DOHH2 (cell line): ENCODE results near the gene RRBP1.

Source experiments
- EZH2phosphoT487 ChIP-seq: fragments of 200-600 bp; sonication (generic); IDR thresholded peaks from 2 replicates; pipeline ENCODE4 v1.6.1; 2017; ENCODE audit warnings: borderline replicate concordance, mild to moderate bottlenecking, antibody characterized with exemption, low read length, moderate library complexity, mixed read lengths
- TF ChIP-seq, protein P1 (sequence below): fragments of 200-600 bp; sonication (generic); IDR thresholded peaks from one replicate; pipeline ENCODE4 v1.5.1; 2014; ENCODE audit warnings: antibody characterized with exemption, mild to moderate bottlenecking, low read depth, low read length; ENCODE audit not compliant: poor library complexity, severe bottlenecking

DNA sequence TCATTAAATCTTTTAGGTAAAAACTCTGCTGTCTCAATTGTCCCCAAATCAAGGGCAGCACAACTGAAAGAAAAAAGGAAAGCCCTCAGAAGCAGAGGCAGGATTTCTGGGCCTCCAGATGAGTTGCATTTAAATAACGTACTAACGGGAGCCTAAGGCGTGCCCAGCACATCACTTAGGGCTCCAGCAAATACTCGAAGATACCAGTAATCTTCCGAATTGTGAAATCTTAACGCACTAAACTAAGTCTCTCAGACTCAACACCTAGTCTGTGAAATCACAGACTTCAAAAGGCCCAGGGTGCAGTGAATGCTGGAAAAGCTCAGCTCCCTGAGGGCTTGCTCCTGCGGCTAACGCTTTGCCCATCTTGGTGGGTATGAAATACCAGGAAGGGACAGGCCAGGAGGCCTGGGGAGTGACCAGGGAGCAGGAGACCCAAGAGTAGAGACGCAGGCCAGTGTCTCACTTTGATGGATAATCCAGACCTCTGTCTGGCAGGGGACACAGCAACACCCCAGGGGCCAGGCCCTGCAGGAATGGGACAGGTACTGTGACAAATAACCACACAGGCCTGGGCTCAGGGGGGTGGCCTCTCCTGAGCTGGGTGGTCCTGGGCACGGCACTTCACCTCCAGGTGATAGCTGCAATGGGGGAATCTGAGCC is 36.4 kb downstream of the RRBP1 start:
- TF ChIP-seq, protein P1, sequence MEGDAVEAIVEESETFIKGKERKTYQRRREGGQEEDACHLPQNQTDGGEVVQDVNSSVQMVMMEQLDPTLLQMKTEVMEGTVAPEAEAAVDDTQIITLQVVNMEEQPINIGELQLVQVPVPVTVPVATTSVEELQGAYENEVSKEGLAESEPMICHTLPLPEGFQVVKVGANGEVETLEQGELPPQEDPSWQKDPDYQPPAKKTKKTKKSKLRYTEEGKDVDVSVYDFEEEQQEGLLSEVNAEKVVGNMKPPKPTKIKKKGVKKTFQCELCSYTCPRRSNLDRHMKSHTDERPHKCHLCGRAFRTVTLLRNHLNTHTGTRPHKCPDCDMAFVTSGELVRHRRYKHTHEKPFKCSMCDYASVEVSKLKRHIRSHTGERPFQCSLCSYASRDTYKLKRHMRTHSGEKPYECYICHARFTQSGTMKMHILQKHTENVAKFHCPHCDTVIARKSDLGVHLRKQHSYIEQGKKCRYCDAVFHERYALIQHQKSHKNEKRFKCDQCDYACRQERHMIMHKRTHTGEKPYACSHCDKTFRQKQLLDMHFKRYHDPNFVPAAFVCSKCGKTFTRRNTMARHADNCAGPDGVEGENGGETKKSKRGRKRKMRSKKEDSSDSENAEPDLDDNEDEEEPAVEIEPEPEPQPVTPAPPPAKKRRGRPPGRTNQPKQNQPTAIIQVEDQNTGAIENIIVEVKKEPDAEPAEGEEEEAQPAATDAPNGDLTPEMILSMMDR: no peak
- no peak for TF ChIP-seq EZH2phosphoT487
